NCI-H2196 treated with DMSO at 0.1 percent for 48 hours (cell line): ENCODE data around the gene GRB10.
"Not testable (repeated sequence)": the region's sequence is repeated elsewhere in the genome, so short reads cannot be mapped to it uniquely, and the experiment has no call there.

Experiments
- DNase-seq: peaks from one replicate; lab custom pipeline; 2025; ENCODE audit not compliant: unreplicated experiment; lab: John Stamatoyannopoulos, UW

GRB10 gene

GRCh38 chr7:50745336-50745735, 37.4 kb downstream of the GRB10 start:
- no peak for DNase-seq

DNA sequence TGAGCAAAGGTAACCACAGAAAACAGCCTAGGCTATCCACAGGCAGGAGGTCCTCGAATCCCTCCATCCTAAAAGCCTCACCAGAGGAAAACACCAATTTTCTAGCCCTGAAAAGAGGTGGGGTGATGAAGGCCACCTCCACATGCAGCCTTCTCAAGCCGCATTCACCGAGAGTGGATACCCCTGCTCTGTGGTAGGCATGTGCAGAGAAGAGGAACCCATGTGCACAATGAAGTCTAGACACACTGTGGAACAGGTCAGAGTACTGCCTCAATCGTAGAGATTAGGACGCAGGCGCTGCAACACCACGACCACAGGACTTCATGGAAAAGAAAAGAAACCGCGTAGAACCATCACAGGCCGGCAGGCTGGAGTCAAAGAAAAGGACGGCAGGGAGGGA, 38.8 kb downstream of the GRB10 start:
- DNase-seq, result no peak

DNA sequence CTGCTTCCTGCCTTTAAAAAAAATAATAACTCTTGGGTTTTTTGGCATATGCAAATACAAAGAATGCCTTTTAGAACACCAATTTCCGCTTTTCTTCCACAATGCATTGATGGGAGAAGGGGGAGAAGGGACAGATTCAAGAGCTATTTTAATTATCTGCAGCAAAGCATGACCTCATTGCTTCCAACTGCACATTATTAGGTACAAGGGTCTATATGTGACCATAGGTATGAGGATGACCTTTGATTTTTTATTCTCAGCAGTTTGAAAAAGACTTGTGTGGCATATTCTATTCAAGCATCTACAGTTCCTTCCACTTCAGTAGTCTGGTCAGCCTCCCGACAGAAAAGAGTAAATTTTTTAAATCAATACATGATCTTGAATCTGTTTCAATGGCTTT, 39.7 kb downstream of the GRB10 start:
- no peak for DNase-seq

GRCh38 chr7:50742401-50742800, 40.3 kb downstream of the GRB10 start:
- no peak for DNase-seq

DNA sequence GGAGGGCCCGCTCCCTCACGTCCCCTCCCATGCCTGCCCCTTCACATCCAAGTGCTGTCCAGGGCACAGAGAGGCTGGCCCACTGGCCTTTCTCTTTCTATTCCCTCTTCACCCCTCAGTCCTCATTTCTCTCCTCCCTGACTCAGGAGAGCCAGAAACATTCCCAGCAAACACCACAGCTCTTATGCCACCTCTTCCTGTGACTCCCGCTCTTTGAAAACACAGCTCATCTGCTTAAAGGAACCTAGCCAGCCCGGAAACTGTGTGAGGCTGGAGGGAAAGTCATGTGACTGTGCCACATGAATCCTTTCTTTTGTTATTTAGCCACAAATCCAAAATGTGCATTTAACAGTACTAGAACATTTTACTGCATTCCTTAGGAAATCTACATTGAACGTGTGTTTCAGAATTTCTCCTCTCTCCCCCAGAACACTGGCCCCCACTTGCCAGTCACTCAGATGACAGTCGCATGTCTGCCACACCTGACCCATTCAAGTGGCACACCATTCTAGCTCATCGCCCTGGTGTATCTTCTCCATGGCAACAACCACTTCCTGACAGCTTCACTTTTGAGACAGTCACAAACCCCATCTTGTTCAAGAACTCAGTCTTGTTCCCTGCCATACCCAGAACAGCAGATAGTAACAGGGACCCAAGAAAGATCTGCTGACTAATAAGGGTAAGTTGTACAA, 42.8 kb downstream of the GRB10 start:
- no peak for DNase-seq

DNA sequence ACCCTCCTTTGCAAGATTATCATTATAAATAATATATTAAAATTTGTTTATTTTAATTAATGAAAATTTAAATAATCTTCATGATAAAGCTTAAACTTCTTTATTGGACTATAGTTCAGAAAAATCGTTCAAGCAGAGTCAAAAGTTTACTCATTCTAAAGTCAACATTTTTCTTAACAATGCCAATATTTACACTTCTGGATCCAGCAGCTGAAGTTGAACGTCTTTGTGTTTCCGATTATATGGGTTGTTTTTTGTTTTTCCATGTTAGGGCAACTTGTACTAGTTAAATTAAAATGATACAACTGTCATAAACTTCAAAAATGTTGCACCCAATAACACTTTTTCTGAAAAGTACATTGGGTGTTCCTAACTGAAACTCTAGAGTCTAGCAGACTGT, 43.8 kb downstream of the GRB10 start:
- no peak for DNase-seq

- DNase-seq, result not testable (repeated sequence)
Observed at GRCh38 chr7:50735836-50736235, 46.9 kb downstream of the GRB10 start.

- no peak for DNase-seq
Observed at GRCh38 chr7:50735333-50735732, 47.4 kb downstream of the GRB10 start.

DNA sequence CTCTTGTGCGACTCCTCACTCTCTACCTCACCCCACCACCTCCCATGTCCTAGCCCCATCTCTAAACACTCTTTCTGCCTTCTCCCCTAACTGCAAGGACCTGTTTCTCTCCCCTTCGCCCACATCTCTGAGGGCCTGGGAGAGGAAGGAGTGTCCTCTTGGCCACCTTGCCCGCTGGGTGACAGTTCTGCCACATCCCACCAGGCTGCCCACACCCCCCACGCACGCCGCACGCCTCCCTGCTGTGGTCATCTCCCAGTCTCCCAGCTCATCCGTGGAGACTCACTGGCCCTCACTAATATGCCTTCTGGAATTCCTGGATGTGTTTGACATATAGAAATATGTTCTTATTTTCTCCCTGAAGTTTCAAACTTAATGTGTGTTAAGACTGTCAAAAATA, 48.5 kb downstream of the GRB10 start:
- no peak for DNase-seq

- no peak for DNase-seq
Observed at GRCh38 chr7:50733552-50733951, 49.1 kb downstream of the GRB10 start.

GRCh38 chr7:50731703-50732582, 50.8 kb downstream of the GRB10 start:
- DNase-seq, result no peak

- no peak for DNase-seq
Observed at GRCh38 chr7:50730446-50731400, 52.0 kb downstream of the GRB10 start.

GRCh38 chr7:50729962-50730361, 52.7 kb downstream of the GRB10 start:
- DNase-seq, result no peak

DNA sequence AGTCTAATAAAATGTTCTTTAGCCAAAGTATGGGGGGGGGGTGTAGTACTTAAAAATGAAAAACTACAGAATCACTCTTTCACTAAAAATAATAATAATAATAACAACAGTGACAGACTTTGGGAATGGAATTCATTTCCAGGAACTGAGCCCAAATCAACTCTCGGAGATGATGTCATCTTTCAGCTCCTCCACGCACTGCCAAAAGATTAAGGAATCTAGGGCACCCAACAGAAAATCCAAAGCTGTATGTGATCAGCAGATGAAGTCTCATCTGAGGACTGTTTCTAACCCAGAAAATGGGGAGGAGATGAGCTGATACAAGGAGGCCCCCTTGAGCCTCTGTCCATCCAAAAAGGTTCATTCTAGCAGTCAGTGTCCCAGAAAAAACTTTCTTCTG, 54.5 kb downstream of the GRB10 start:
- no peak for DNase-seq

- no peak for DNase-seq
Observed at GRCh38 chr7:50727711-50728110, 55.0 kb downstream of the GRB10 start.

GRCh38 chr7:50727072-50727471, 55.6 kb downstream of the GRB10 start:
- no peak for DNase-seq

DNA sequence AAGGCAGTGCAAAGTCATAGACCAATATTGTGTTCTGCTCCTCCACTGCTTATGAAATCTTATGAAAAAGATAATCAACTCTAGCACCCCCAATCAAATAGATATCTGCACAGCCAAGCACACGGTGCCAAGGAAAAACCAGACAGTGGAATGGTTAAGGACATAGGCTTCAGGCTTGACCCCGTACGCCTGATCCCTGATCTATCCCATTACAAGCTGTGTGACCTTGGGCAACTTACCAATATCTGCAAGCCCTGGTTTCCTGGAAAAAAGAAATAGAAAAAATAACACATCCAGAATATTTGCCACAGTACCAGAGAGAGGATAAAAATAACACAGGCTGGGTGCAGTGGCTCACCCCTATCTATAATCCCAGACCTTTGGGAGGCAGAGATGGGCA, 56.9 kb downstream of the GRB10 start:
- DNase-seq, result no peak

DNA sequence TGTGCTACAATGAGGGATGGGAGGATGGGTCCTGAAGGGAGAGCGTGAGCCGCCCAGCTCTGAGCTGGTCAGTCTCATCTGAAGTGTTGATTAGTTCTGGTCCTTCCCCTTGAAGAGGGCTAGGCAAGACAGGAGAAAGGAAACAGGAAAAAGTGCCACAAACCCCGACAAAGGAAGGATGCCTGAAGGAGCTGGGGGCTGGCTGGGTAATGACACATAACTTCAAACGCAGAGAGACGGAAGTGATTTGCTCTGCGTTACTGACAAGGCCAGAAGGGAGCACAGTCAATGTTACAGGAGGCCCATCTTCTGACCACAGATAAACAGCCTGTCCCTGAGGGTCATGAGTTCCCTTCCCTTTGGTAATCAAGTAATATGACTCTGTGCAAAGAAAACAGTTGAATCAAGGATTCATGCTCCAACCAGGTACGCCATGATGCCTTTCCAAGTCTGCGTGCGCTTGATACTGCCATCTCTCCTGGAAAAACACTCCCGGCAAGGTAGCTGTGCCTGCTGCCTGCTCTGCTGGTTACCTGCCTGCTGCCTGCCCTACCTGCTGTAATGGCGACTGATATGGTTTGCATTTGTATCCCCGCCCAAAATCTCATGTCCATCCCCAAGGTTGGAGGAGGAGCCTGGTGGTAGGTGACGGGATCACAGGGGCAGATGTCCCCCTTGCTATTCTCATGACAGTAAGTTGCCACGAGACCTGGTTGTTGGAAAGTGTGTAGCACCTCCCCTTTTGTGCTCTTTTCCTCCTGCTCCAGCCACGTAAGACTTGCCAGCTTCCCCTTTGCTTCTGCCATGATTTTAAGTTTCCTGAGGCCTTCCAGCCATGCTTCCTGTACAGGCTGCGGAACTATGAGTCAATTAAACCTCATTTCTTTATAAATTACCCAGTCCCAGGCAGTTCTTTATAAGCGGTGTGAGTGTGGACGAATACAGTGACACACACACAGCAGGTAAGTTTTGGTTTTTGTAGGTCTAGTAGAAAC, 57.9 kb downstream of the GRB10 start:
- DNase-seq, result no peak

DNA sequence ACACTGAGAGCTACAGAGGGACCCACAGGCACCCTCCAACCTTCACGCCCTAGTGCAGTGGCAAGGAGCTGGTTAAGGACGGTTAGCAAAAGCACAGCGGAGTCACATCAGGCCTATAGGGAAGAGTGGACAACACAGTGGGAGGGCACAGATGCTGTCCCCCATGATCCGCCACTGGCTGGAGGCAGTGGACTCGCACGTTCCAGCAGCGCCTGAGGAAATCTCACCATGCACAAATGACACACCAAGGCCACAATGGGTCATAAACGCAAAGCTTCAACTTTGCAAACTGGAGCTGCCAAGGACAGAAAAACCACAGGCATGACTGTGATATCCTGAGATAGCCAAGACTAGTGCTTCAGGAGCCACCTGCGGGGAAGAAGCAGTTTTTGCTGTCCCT, 58.8 kb downstream of the GRB10 start:
- no peak for DNase-seq

- no peak for DNase-seq
Observed at GRCh38 chr7:50723173-50723572, 59.5 kb downstream of the GRB10 start.
